Tibial artery (tissue), 4 donors: ENCODE results near the gene ELOVL1.

ENCODE experiments used
- DNase-seq, 2 donors: peaks; one replicate each; pipeline ENCODE4 v3.0.0-alpha.2; 2019
- H3K27ac ChIP-seq, 2 donors: fragments of 200-600 bp; sonication (generic) in 1 of 2; 1 replicate in 1 of 2; 2 replicates in 1 of 2; pipeline ENCODE4 v1.5.1; 2018 to 2019; ENCODE audit warnings: mild to moderate bottlenecking in 1 of 2
- H3K27me3 ChIP-seq, 2 donors: fragments of 200-600 bp; sonication (generic) in 1 of 2; one replicate each; pipeline versions ENCODE4 v1.5.1 to v1.6.0; 2016 to 2019
- H3K36me3 ChIP-seq, 3 donors: fragments of 200-600 bp; sonication (generic) in 2 of 3; one replicate each; pipeline ENCODE4 v1.5.1; 2016 to 2019; ENCODE audit warnings: mild to moderate bottlenecking in 2 of 3
- H3K4me1 ChIP-seq, 4 donors: fragments of 200-600 bp; sonication (generic) in 2 of 4; 1 replicate in 3 of 4; 2 replicates in 1 of 4; pipeline ENCODE4 v1.5.1; 2016 to 2019
- H3K4me3 ChIP-seq, 2 donors: fragments of 200-600 bp; sonication (generic) in 1 of 2; 1 replicate in 1 of 2; 2 replicates in 1 of 2; pipeline ENCODE4 v1.5.1; 2018 to 2019; ENCODE audit warnings: mild to moderate bottlenecking in 2 of 2
- H3K9me3 ChIP-seq, 3 donors: fragments of 200-600 bp; sonication (generic) in 1 of 3; one replicate each; pipeline ENCODE4 v1.5.1; 2016 to 2019
- intact Hi-C: fragments of 100-400 bp; cut with DNase I; formaldehyde crosslinking; loops from one replicate; pipeline ENCODE4 v1.15.0; 2023; ENCODE audit warnings: low total_unique reads
- TF ChIP-seq, protein P1 (sequence below), 2 experiments: fragments of 200-600 bp in 1 of 2; fragments of 450-650 bp in 1 of 2; IDR thresholded peaks; one replicate each; pipeline ENCODE4 v1.5.1; 2017 to 2019; ENCODE audit warnings: antibody characterized with exemption in 2 of 2, mild to moderate bottlenecking in 1 of 2, moderate library complexity in 1 of 2

ELOVL1 gene

GRCh38 chr1:43316738-43317520 is 50.9 kb downstream of the ELOVL1 start:
- intact Hi-C loops = no loop called here
- Histone ChIP-seq H3K4me3 (no peak overlapping the region), H3K36me3 (no peaks in the 10 kb centered on the region), H3K9me3 (no peaks in the 10 kb centered on the region), H3K27me3 (no peaks in the 10 kb centered on the region), H3K27ac (no peak overlapping the region), H3K4me1 (no peaks in the 10 kb centered on the region)
- peak in 1 of 2 donors; percentile 55 for DNase-seq
- TF ChIP-seq, protein P1, sequence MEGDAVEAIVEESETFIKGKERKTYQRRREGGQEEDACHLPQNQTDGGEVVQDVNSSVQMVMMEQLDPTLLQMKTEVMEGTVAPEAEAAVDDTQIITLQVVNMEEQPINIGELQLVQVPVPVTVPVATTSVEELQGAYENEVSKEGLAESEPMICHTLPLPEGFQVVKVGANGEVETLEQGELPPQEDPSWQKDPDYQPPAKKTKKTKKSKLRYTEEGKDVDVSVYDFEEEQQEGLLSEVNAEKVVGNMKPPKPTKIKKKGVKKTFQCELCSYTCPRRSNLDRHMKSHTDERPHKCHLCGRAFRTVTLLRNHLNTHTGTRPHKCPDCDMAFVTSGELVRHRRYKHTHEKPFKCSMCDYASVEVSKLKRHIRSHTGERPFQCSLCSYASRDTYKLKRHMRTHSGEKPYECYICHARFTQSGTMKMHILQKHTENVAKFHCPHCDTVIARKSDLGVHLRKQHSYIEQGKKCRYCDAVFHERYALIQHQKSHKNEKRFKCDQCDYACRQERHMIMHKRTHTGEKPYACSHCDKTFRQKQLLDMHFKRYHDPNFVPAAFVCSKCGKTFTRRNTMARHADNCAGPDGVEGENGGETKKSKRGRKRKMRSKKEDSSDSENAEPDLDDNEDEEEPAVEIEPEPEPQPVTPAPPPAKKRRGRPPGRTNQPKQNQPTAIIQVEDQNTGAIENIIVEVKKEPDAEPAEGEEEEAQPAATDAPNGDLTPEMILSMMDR (IDR thresholded peaks at IDR 0.05) = peak in 1 of 2 experiments; percentile 19

DNA sequence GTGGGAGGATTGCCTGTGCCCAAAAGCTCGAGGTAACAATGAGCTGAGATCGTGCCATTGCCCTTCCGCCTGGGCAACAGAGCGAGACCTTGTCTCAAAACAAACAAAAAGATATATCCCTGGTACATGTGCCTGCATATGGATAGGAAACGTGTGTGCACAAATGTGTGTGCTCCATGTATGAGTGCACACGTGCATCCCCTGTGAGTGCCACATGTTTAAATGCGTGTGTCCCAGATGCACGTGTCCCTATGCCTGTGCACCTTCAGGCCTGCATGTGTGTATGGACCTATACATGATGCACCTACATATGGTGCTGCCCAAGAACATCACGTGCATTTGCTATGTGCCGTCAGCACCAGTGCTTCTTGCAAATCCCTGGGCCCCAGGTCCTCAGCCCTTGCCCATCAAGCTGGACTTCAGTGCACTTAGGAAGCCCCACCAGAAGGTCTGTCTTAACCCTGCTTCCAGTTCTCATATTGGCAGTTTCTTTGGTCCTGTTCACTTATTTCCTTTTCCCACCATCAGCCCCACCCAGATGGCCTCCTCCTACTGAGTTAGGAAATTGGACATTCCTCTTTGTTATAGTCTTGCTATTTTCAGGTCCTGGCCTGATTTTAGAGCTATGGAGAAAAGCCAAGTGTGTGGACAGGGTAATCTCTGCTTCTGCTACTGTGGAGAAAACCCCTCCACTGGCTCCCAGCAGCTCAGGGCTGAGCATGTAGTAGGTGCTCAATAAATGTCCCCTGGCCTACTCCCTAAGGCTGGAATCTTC is 51.7 kb downstream of the ELOVL1 start:
- no peaks in the 10 kb centered on the region for H3K36me3 ChIP-seq
- intact Hi-C loops = no loop called here

GRCh38 chr1:43315481-43315880 is 52.3 kb downstream of the ELOVL1 start:
- TF ChIP-seq, protein P1 (IDR thresholded peaks at IDR 0.05) = no peak
- no peaks in the 10 kb centered on the region for H3K27me3 ChIP-seq
- H3K4me3 ChIP-seq = no peak overlapping the region
- no peaks in the 10 kb centered on the region for H3K4me1 ChIP-seq
- DNase-seq = peak in 1 of 2 donors; percentile 16
- H3K9me3 ChIP-seq = no peaks in the 10 kb centered on the region
- intact Hi-C loops = no loop called here
- no peak overlapping the region for H3K27ac ChIP-seq
- H3K36me3 ChIP-seq = no peaks in the 10 kb centered on the region

More for the DNA sequence above, 51.7 kb downstream of the ELOVL1 start:
- H3K4me1 ChIP-seq = no peaks in the 10 kb centered on the region
- no peaks in the 10 kb centered on the region for H3K27me3 ChIP-seq
- no peak overlapping the region for H3K4me3 ChIP-seq
- H3K9me3 ChIP-seq = no peaks in the 10 kb centered on the region
- H3K27ac ChIP-seq = no peak overlapping the region
- TF ChIP-seq, protein P1 (IDR thresholded peaks at IDR 0.05) = no peak
- peak in 1 of 2 donors; percentile 35 for DNase-seq

DNA sequence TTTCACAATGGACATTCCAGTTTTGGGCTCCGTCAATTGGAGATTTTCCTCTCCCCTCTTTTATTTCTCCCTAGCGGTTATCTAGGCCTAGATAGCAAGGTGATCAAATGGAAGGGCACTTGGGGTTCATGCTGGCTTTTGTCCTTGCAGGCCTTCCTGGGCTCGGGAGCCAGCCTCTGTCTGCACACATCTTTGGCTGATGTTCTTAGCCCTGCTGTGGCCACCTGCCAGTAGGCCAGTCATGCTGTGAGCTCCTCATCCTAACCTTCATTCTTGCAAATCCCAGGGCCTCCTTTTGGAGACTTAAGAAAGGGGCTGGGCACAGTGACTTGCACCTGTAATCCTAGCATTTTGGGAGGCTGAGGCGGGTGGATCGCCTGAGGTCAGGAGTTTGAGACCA is 53.6 kb downstream of the ELOVL1 start:
- Histone ChIP-seq H3K4me3 (no peak overlapping the region), H3K9me3 (no peaks in the 10 kb centered on the region), H3K27ac (no peak overlapping the region), H3K36me3 (no peaks in the 10 kb centered on the region), H3K27me3 (no peaks in the 10 kb centered on the region), H3K4me1 (no peaks in the 10 kb centered on the region)
- intact Hi-C loops = no loop called here
- DNase-seq = peak in 1 of 2 donors; percentile 17
- TF ChIP-seq, protein P1 (IDR thresholded peaks at IDR 0.05) = no peak

DNA sequence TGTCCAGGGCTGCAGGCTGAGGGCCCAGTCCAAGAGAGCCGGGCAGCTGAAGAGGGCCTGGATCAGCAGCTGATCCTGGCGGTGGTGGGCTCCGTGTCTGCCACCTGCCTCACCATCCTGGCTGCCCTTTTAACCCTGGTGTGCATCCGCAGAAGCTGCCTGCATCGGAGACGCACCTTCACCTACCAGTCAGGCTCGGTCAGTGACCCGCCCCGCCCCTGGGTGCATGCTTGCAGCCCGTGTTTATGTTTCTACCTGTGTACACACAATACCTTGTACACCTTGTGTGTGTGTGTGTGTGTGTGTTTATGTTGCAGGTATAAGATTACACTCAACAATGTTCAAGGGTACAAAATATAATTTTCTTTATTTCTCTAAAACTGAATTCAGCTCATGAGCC is 54.0 kb downstream of the ELOVL1 start:
- H3K36me3 ChIP-seq = no peaks in the 10 kb centered on the region
- TF ChIP-seq, protein P1 (IDR thresholded peaks at IDR 0.05) = no peak
- H3K9me3 ChIP-seq = no peaks in the 10 kb centered on the region
- H3K27me3 ChIP-seq = no peaks in the 10 kb centered on the region
- peak in 1 of 2 donors; percentile 44 for DNase-seq
- no peak overlapping the region for H3K4me3 ChIP-seq
- intact Hi-C loops = no loop called here
- H3K27ac ChIP-seq = no peak overlapping the region
- H3K4me1 ChIP-seq = no peaks in the 10 kb centered on the region
